Fibroblast of gingiva (primary cell): ENCODE measurements around the gene ANKLE2.

Source experiments
- DNase-seq: peaks from one replicate; pipeline ENCODE4 v3.0.0-alpha.2; 2011; ENCODE audit warnings: low read depth

The ANKLE2 gene

GRCh38 chr12:132743831-132744230 lies 17.8 kb downstream of the ANKLE2 start:
- DNase-seq: no peak

- DNase-seq: no peak
Observed at GRCh38 chr12:132741620-132742019, 20.0 kb downstream of the ANKLE2 start.

- no peak for DNase-seq
Observed at GRCh38 chr12:132740652-132741051, 21.0 kb downstream of the ANKLE2 start.

- DNase-seq: no peak
Observed at GRCh38 chr12:132740313-132740646, 21.4 kb downstream of the ANKLE2 start.

GRCh38 chr12:132739600-132740312 lies 21.9 kb downstream of the ANKLE2 start:
- no peak for DNase-seq

GRCh38 chr12:132736913-132737312 lies 24.7 kb downstream of the ANKLE2 start:
- DNase-seq: no peak

- no peak for DNase-seq
Observed at GRCh38 chr12:132736378-132736777, 25.3 kb downstream of the ANKLE2 start.

GRCh38 chr12:132735496-132735895 lies 26.1 kb downstream of the ANKLE2 start:
- no peak for DNase-seq

- no peak for DNase-seq
Observed at GRCh38 chr12:132734206-132734605, 27.4 kb downstream of the ANKLE2 start.

- no peak for DNase-seq
Observed at GRCh38 chr12:132731574-132731973, 30.1 kb downstream of the ANKLE2 start.

- no peak for DNase-seq
Observed at GRCh38 chr12:132730353-132730752, 31.3 kb downstream of the ANKLE2 start.

- DNase-seq: no peak
Observed at GRCh38 chr12:132729541-132730320, 31.9 kb downstream of the ANKLE2 start.

- DNase-seq: no peak
Observed at GRCh38 chr12:132728502-132728901, 33.1 kb downstream of the ANKLE2 start.

- no peak for DNase-seq
Observed at GRCh38 chr12:132727091-132727794, 34.4 kb downstream of the ANKLE2 start.

- DNase-seq: no peak
Observed at GRCh38 chr12:132726386-132726785, 35.2 kb downstream of the ANKLE2 start.

- no peak for DNase-seq
Observed at GRCh38 chr12:132724506-132725241, 37.0 kb downstream of the ANKLE2 start.

- DNase-seq: no peak
Observed at GRCh38 chr12:132723764-132724140, 37.9 kb downstream of the ANKLE2 start.

GRCh38 chr12:132723015-132723763 lies 38.4 kb downstream of the ANKLE2 start:
- DNase-seq: no peak

- DNase-seq: no peak
Observed at GRCh38 chr12:132720606-132721345, 40.9 kb downstream of the ANKLE2 start.

GRCh38 chr12:132719954-132720324 lies 41.7 kb downstream of the ANKLE2 start:
- DNase-seq: no peak
